GM12801 (cell line): Measurements from ENCODE around the gene ATXN1.

Experiments
- CTCF ChIP-seq: IDR thresholded peaks from one replicate; pipeline ENCODE4 v1.5.1; 2011; ENCODE audit warnings: control low read depth; ENCODE audit not compliant: insufficient read length; ENCODE audit errors: extremely low read depth

The ATXN1 gene

GRCh38 chr6:16375206-16375605 lies 386.1 kb downstream of the ATXN1 start:
- no peak for TF ChIP-seq CTCF

- no peak for TF ChIP-seq CTCF
These were observed 386.6 kb downstream of the ATXN1 start for GRCh38 chr6:16374461-16375200.

GRCh38 chr6:16374016-16374415 lies 387.2 kb downstream of the ATXN1 start:
- TF ChIP-seq CTCF: no peak

- no peak for TF ChIP-seq CTCF
These were observed 389.1 kb downstream of the ATXN1 start for GRCh38 chr6:16372029-16372776.

GRCh38 chr6:16371401-16371800 lies 389.9 kb downstream of the ATXN1 start:
- TF ChIP-seq CTCF: no peak

- TF ChIP-seq CTCF: no peak
These were observed 390.3 kb downstream of the ATXN1 start for GRCh38 chr6:16370943-16371342.

GRCh38 chr6:16369989-16370388 lies 391.3 kb downstream of the ATXN1 start:
- no peak for TF ChIP-seq CTCF
